Neural cell (in vitro differentiated cells): Measurements from ENCODE around the gene OXSR1. TPM values are rescaled to one million over a fixed set of nuclear protein-coding genes. Genes with fewer than 3 reads are reported as not detected.

ENCODE experiments used
- H2AFZ ChIP-seq: fragments of 200-600, 300-800 bp; sonication (generic), shearing (Covaris generic); 2 replicates; pipeline ENCODE4 v1.6.0; 2014; ENCODE audit warnings: low read depth, mild to moderate bottlenecking, antibody characterized with exemption, low read length, moderate library complexity
- H3F3A ChIP-seq: fragments of 200-600 bp; shearing (Covaris generic); 2 replicates; pipeline ENCODE4 v1.6.1; 2016; ENCODE audit warnings: mild to moderate bottlenecking, moderate library complexity, mixed read lengths, antibody characterized with exemption, low read length; ENCODE audit not compliant: insufficient read depth, poor library complexity, severe bottlenecking
- H3K27ac ChIP-seq: fragments of 200-600, 300-800 bp; sonication (generic), shearing (Covaris generic); 2 replicates; pipeline ENCODE4 v1.5.1; 2014; ENCODE audit warnings: mild to moderate bottlenecking, low read length, moderate library complexity
- H3K27me3 ChIP-seq: fragments of 300-800, 200-600 bp; sonication (generic), shearing (Covaris generic); 2 replicates; pipeline ENCODE4 v1.6.0; 2014; ENCODE audit warnings: mild to moderate bottlenecking, low read depth, low read length, moderate library complexity; ENCODE audit not compliant: insufficient read depth
- H3K36me3 ChIP-seq: fragments of 300-800, 200-600 bp; sonication (generic), shearing (Covaris generic); 2 replicates; pipeline ENCODE4 v1.5.1; 2014; ENCODE audit warnings: mild to moderate bottlenecking, antibody characterized with exemption, low read length, moderate library complexity; ENCODE audit not compliant: insufficient read depth
- H3K4me2 ChIP-seq: fragments of 300-800, 200-600 bp; sonication (generic), shearing (Covaris generic); 2 replicates; pipeline ENCODE4 v1.6.0; 2014; ENCODE audit warnings: mild to moderate bottlenecking, low read length
- H3K4me3 ChIP-seq: fragments of 300-800, 200-600 bp; sonication (generic), shearing (Covaris generic); 2 replicates; pipeline ENCODE4 v1.5.1; 2014; ENCODE audit warnings: mild to moderate bottlenecking, low read length, moderate library complexity
- H3K79me2 ChIP-seq: fragments of 200-600 bp; shearing (Covaris generic); replicated peaks from 2 replicates; pipeline ENCODE4 v1.6.0; 2014; ENCODE audit warnings: mild to moderate bottlenecking, low read length, moderate library complexity; ENCODE audit not compliant: insufficient read depth
- H3K9ac ChIP-seq: fragments of 300-800, 200-600 bp; sonication (generic), shearing (Covaris generic); 2 replicates; pipeline ENCODE4 v1.6.1; 2016; ENCODE audit warnings: mild to moderate bottlenecking, low read length, mixed read lengths
- H3K9me2 ChIP-seq: fragments of 200-600 bp; shearing (Covaris generic); 2 replicates; pipeline ENCODE4 v1.6.1; 2016; ENCODE audit warnings: mild to moderate bottlenecking, low read length, mixed read lengths; ENCODE audit not compliant: insufficient read depth
- H3K9me3 ChIP-seq: fragments of 200-600, 300-800 bp; sonication (generic), shearing (Covaris generic); 2 replicates; pipeline ENCODE4 v1.6.1; 2016; ENCODE audit warnings: mild to moderate bottlenecking, mixed run types, low read length, moderate library complexity, mixed read lengths
- H4K20me1 ChIP-seq: fragments of 200-600 bp; shearing (Covaris generic); 2 replicates; pipeline ENCODE4 v1.6.1; 2016; ENCODE audit warnings: mild to moderate bottlenecking, mixed run types; ENCODE audit not compliant: insufficient read depth
- EP300 ChIP-seq: fragments of 450-650 bp; conservative IDR thresholded peaks from 2 replicates; pipeline ENCODE4 v1.6.1; 2014; ENCODE audit warnings: antibody characterized with exemption, mild to moderate bottlenecking, moderate library complexity; ENCODE audit not compliant: poor library complexity, severe bottlenecking
- EZH2 ChIP-seq: fragments of 200-600, 300-800 bp; shearing (Covaris generic), sonication (generic); IDR thresholded peaks from 2 replicates; pipeline ENCODE4 v1.6.1; 2014; ENCODE audit warnings: antibody characterized with exemption, low read length, borderline replicate concordance, mild to moderate bottlenecking; ENCODE audit not compliant: insufficient read depth, poor library complexity, severe bottlenecking
- POLR2AphosphoS5 ChIP-seq: IDR thresholded peaks from 2 replicates; pipeline ENCODE4 v1.6.1; 2012
- RAD21 ChIP-seq: fragments of 450-650 bp; conservative IDR thresholded peaks from 2 replicates; pipeline ENCODE4 v1.6.1; 2014; ENCODE audit warnings: antibody characterized with exemption, mild to moderate bottlenecking, moderate library complexity
- SMC3 ChIP-seq: fragments of 450-650 bp; conservative IDR thresholded peaks from 2 replicates; pipeline ENCODE4 v1.6.1; 2014; ENCODE audit warnings: antibody characterized with exemption, mild to moderate bottlenecking, moderate library complexity; ENCODE audit not compliant: poor library complexity
- TAF1 ChIP-seq: IDR thresholded peaks from 2 replicates; pipeline ENCODE4 v1.6.1; 2012; ENCODE audit warnings: low read depth
- polyA plus RNA-seq: library from polyadenylated mRNA; depleted of rRNA; stranded (reverse); fragments of >200 nt; gene quantifications from 2 replicates; pipeline ENCODE4 v1.2.3, GENCODE V29; 2014
- TF ChIP-seq, protein P1 (sequence below): IDR thresholded peaks from 2 replicates; pipeline ENCODE4 v1.6.1; 2012; ENCODE audit warnings: borderline replicate concordance

Gene OXSR1
- polyA plus RNA-seq, 1 donor from 2014 or later = 50.8 TPM

GRCh38 chr3:38148311-38148882 lies 16.9 kb upstream of the OXSR1 start (continued):
- TF ChIP-seq SMC3 (no peak), EZH2 (no peak)

GRCh38 chr3:38149708-38150107 lies 15.6 kb upstream of the OXSR1 start:
- Histone ChIP-seq H4K20me1 (no peaks in the 10 kb centered on the region), H3K27ac (no peak overlapping the region), H3K27me3 (no peaks in the 10 kb centered on the region), H3K9me2 (no peaks in the 10 kb centered on the region), H3K9me3 (no peaks in the 10 kb centered on the region), H3K4me2 (no peak overlapping the region), H3F3A (no peaks in the 10 kb centered on the region), H3K36me3 (no peaks in the 10 kb centered on the region), H3K79me2 (no peaks in the 10 kb centered on the region), H3K9ac (no peak overlapping the region), H3K4me3 (no peak overlapping the region), H2AFZ (no peak overlapping the region)
- TF ChIP-seq, protein P1, sequence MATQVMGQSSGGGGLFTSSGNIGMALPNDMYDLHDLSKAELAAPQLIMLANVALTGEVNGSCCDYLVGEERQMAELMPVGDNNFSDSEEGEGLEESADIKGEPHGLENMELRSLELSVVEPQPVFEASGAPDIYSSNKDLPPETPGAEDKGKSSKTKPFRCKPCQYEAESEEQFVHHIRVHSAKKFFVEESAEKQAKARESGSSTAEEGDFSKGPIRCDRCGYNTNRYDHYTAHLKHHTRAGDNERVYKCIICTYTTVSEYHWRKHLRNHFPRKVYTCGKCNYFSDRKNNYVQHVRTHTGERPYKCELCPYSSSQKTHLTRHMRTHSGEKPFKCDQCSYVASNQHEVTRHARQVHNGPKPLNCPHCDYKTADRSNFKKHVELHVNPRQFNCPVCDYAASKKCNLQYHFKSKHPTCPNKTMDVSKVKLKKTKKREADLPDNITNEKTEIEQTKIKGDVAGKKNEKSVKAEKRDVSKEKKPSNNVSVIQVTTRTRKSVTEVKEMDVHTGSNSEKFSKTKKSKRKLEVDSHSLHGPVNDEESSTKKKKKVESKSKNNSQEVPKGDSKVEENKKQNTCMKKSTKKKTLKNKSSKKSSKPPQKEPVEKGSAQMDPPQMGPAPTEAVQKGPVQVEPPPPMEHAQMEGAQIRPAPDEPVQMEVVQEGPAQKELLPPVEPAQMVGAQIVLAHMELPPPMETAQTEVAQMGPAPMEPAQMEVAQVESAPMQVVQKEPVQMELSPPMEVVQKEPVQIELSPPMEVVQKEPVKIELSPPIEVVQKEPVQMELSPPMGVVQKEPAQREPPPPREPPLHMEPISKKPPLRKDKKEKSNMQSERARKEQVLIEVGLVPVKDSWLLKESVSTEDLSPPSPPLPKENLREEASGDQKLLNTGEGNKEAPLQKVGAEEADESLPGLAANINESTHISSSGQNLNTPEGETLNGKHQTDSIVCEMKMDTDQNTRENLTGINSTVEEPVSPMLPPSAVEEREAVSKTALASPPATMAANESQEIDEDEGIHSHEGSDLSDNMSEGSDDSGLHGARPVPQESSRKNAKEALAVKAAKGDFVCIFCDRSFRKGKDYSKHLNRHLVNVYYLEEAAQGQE = no peak
- TF ChIP-seq RAD21 (no peak), SMC3 (no peak), EP300 (no peak)

GRCh38 chr3:38150780-38151528 lies 14.4 kb upstream of the OXSR1 start:
- no peaks in the 10 kb centered on the region for H3K9me2 ChIP-seq
- H3K27me3 ChIP-seq = no peaks in the 10 kb centered on the region
- no peaks in the 10 kb centered on the region for H4K20me1 ChIP-seq
- H3K4me2 ChIP-seq = no peak overlapping the region
- H3K27ac ChIP-seq = no peak overlapping the region
- no peaks in the 10 kb centered on the region for H3K9me3 ChIP-seq
- no peak overlapping the region for H3K4me3 ChIP-seq
- no peaks in the 10 kb centered on the region for H3K36me3 ChIP-seq
- no peaks in the 10 kb centered on the region for H3F3A ChIP-seq
- no peaks in the 10 kb centered on the region for H3K79me2 ChIP-seq
- H2AFZ ChIP-seq = no peak overlapping the region
- TF ChIP-seq TAF1 (no peak), EP300 (no peak), SMC3 (no peak), POLR2AphosphoS5 (no peak), RAD21 (no peak)
- no peak overlapping the region for H3K9ac ChIP-seq
